ENCODE results near the gene USP25.

The USP25 gene

GRCh38 chr21:15742694-15743093 is 12.9 kb downstream of the USP25 start:
- no peak overlapping the region for H3K4me3 ChIP-seq (ENCODE audit: low read depth, low read length)
- TF ChIP-seq, protein P1, sequence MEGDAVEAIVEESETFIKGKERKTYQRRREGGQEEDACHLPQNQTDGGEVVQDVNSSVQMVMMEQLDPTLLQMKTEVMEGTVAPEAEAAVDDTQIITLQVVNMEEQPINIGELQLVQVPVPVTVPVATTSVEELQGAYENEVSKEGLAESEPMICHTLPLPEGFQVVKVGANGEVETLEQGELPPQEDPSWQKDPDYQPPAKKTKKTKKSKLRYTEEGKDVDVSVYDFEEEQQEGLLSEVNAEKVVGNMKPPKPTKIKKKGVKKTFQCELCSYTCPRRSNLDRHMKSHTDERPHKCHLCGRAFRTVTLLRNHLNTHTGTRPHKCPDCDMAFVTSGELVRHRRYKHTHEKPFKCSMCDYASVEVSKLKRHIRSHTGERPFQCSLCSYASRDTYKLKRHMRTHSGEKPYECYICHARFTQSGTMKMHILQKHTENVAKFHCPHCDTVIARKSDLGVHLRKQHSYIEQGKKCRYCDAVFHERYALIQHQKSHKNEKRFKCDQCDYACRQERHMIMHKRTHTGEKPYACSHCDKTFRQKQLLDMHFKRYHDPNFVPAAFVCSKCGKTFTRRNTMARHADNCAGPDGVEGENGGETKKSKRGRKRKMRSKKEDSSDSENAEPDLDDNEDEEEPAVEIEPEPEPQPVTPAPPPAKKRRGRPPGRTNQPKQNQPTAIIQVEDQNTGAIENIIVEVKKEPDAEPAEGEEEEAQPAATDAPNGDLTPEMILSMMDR (IDR thresholded peaks at IDR 0.05; ENCODE audit: low read depth, low read length), result no peak

DNA sequence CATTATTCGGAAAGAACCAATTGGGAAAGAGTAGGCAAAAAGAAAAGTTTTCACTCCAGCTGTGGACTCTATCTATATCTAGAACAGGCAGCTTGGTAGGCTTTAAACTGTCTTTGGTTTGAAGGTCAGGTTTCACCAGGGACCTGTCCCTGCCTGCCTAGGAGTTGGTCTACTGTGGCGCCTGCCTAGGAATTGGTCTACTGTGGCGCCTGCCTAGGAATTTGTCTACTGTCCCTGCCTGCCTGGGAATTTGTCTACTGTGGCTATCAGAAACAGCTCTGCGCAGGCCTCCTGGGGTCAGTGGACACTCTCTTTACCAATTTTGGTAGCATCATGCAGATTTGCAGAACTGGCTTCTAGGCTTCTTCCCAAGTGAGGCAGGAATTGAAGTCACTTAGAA is 13.8 kb downstream of the USP25 start:
- H3K4me3 ChIP-seq (ENCODE audit: low read depth, low read length), result no peak overlapping the region

GRCh38 chr21:15744926-15745325 is 15.1 kb downstream of the USP25 start:
- no peak overlapping the region for H3K4me3 ChIP-seq (ENCODE audit: low read depth, low read length)
- TF ChIP-seq, protein P1 (IDR thresholded peaks at IDR 0.05; ENCODE audit: low read depth, low read length), result no peak

More for the DNA sequence above, 13.8 kb downstream of the USP25 start:
- TF ChIP-seq, protein P1 (IDR thresholded peaks at IDR 0.05; ENCODE audit: low read depth, low read length), result no peak

DNA sequence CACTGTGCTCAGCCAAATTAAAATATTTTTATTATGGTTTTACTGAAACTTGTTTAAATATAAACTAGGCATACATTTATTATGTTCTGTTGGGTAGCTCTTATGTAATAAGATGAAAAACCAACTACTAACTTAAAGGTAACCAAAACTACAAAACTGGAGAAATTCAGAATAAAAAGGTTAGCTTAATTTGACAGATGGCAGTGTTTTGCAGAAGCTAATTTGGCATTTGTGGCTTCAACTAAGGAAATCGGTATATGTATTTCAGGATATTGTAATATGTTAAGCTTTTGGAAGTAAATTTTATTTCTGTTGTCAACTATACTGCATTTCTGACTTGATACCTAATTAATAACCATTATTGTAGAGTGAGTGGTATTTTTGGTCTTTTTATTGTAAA is 18.8 kb downstream of the USP25 start:
- TF ChIP-seq, protein P1 (IDR thresholded peaks at IDR 0.05; ENCODE audit: low read depth, low read length), result no peak
- no peak overlapping the region for H3K4me3 ChIP-seq (ENCODE audit: low read depth, low read length)

DNA sequence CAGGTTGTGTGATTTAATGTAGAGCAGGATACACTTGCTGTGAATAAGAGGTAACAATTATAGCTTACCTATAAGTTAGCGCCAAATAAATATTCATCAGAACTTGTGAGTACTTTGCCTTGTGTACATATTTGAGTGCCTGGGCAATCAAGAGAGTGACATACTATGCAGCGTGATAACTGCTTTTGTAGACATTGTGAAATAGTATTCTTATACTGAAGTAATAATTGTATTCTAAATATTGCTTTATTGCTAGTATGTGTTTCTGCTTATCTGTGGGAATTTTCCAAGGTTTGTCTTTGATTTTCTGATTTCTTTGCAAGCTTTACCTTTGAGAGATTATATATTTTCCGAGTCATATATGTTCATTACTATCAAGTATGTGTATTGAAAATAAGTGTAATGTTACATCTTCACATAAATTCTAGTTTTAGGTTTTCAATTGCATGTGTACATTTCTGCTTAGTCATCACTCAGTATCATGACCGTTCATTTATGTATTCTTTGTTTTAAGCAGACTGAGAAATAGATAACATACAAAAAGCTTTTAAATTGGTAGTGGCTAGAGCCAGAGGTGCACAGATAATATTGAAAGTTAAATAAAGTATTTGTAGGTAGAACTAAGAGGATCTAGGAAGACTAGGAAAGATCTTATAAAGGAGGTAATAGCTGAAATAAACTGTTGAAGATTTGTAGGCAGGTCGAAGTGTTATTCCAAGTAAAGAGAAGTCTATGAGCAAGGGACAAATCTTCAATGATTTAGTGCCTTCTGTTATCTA is 19.5 kb downstream of the USP25 start:
- TF ChIP-seq, protein P1 (IDR thresholded peaks at IDR 0.05; ENCODE audit: low read depth, low read length), result no peak
- no peak overlapping the region for H3K4me3 ChIP-seq (ENCODE audit: low read depth, low read length)

DNA sequence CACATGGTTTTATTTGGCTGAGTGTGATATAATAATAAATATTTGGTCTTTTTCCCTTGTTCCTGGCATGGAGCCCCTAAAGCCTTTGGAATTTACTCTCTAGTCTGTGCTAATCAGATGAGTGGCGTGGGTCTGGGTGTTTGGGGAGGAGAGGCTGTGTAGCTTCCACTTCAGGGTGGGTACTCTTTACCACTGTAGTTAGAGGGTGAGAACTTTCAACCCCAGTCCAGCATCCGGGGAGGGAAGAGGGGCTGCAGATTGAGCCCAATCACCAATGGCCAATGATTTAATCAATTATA is 20.0 kb downstream of the USP25 start:
- H3K4me3 ChIP-seq (ENCODE audit: low read depth, low read length), result no peak overlapping the region
- TF ChIP-seq, protein P1 (IDR thresholded peaks at IDR 0.05; ENCODE audit: low read depth, low read length), result no peak

- TF ChIP-seq, protein P1 (IDR thresholded peaks at IDR 0.05; ENCODE audit: low read depth, low read length), result no peak
- H3K4me3 ChIP-seq (ENCODE audit: low read depth, low read length), result no peak overlapping the region
Measured at GRCh38 chr21:15751037-15751436, 21.3 kb downstream of the USP25 start.

Measured in WI38 (cell line).